CD4-positive, alpha-beta T cell treated with Interleukin-17A for 4 hours (primary cell): Measurements from ENCODE around the gene CLEC2D.
A peak's percentile ranks its signal among the peaks of the same experiment; 100 is the strongest.
"Not testable (repeated sequence)": the region's sequence is repeated elsewhere in the genome, so short reads cannot be mapped to it uniquely, and the experiment has no call there.

ENCODE experiments used
- DNase-seq: peaks from one replicate; pipeline ENCODE4 v3.0.0-alpha.2; 2020; ENCODE audit warnings: mixed read lengths

The CLEC2D gene

GRCh38 chr12:9731393-9731792 is 61.9 kb downstream of the CLEC2D start:
- no peak for DNase-seq

- DNase-seq: no peak
Observed at GRCh38 chr12:9731797-9732196, 62.3 kb downstream of the CLEC2D start.

- DNase-seq: no peak
Observed at GRCh38 chr12:9732921-9733461, 63.5 kb downstream of the CLEC2D start, which contains the start of gene CLECL1. Gene CLECL1, minus strand, starts transcription at chr12:9733097.

GRCh38 chr12:9735601-9736000 is 66.1 kb downstream of the CLEC2D start:
- no peak for DNase-seq

GRCh38 chr12:9736936-9737705 is 67.6 kb downstream of the CLEC2D start:
- DNase-seq: no peak

GRCh38 chr12:9738905-9739304 is 69.4 kb downstream of the CLEC2D start:
- DNase-seq: not testable (repeated sequence)

GRCh38 chr12:9739404-9740105 is 70.0 kb downstream of the CLEC2D start:
- DNase-seq: not testable (repeated sequence)

- DNase-seq: no peak
Observed at GRCh38 chr12:9740106-9740750, 70.7 kb downstream of the CLEC2D start.

GRCh38 chr12:9741726-9742125 is 72.2 kb downstream of the CLEC2D start:
- peak; percentile 73 for DNase-seq

- DNase-seq: peak; percentile 53
Observed at GRCh38 chr12:9742661-9743060, 73.1 kb downstream of the CLEC2D start.

- DNase-seq: no peak
Observed at GRCh38 chr12:9745199-9745598, 75.7 kb downstream of the CLEC2D start.
